OCI-LY7 (cell line): ENCODE measurements around the gene RNF10.

ENCODE experiments used
- EZH2phosphoT487 ChIP-seq: fragments of 200-600 bp; sonication (generic); IDR thresholded peaks from 2 replicates; pipeline ENCODE4 v1.6.1; 2018; ENCODE audit warnings: low read depth, borderline replicate concordance, mild to moderate bottlenecking, mixed run types, antibody characterized with exemption, low read length, moderate library complexity, mixed read lengths
- TF ChIP-seq, protein P1 (sequence below): fragments of 200-600 bp; sonication (generic); conservative IDR thresholded peaks from 2 replicates; pipeline ENCODE4 v1.5.1; 2014; ENCODE audit warnings: mild to moderate bottlenecking, antibody characterized with exemption, low read length, moderate library complexity, mixed read lengths

DNA sequence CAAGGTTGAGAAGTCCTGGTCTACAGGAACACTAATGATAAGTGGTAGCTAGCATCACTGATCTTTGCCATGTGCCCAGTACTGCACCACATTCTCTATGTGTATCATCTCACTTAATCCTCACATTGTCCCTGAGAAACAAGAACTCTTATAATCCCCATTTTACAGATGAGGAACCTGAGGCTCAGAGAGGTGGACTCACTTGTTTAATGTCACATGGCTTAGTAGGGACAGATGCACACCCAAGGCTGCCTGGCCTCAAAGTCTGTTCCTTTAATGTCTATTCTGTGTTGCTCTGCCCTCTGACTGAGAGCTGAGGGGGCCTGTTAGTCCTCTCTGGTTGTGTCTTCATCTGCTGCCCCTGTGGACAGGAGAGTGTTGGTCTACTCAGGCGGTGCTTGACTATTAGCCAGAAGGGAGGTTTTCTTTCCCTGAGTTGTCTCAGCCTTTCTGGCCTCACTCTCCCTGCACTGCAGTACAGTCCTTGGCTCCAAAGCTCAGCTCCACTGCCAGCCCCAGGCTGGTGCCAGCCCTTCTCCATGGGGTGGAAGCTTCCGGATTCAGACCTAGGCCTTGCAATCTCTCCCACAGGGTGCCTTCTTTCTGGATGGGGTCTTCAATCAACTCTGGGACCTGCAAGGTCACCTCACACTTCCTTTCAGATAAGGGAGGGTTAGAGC lies 43.2 kb upstream of the RNF10 start:
- TF ChIP-seq, protein P1, sequence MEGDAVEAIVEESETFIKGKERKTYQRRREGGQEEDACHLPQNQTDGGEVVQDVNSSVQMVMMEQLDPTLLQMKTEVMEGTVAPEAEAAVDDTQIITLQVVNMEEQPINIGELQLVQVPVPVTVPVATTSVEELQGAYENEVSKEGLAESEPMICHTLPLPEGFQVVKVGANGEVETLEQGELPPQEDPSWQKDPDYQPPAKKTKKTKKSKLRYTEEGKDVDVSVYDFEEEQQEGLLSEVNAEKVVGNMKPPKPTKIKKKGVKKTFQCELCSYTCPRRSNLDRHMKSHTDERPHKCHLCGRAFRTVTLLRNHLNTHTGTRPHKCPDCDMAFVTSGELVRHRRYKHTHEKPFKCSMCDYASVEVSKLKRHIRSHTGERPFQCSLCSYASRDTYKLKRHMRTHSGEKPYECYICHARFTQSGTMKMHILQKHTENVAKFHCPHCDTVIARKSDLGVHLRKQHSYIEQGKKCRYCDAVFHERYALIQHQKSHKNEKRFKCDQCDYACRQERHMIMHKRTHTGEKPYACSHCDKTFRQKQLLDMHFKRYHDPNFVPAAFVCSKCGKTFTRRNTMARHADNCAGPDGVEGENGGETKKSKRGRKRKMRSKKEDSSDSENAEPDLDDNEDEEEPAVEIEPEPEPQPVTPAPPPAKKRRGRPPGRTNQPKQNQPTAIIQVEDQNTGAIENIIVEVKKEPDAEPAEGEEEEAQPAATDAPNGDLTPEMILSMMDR = no peak
- no peak for TF ChIP-seq EZH2phosphoT487
